CD14-positive monocyte (primary cell): ENCODE data around the gene RARRES2. TPM values are rescaled to one million over a fixed set of nuclear protein-coding genes. Genes with fewer than 3 reads are reported as not detected.

Experiments used
- polyA plus RNA-seq, 3 donors: library from polyadenylated mRNA; depleted of rRNA in 1 of 3; unstranded in 2 of 3; stranded (reverse) in 1 of 3; fragments of 300-500 nt in 2 of 3; fragments of >200 nt in 1 of 3; fragmentation: Illumina TruSeq in 2 of 3; gene quantifications; 1 replicate in 2 of 3; 2 replicates in 1 of 3; pipeline ENCODE4 v1.2.3, GENCODE V29; 2012 to 2021

The RARRES2 gene
- polyA plus RNA-seq, 3 donors: not detected

Other genes with a start within 250 kb of the RARRES2 start
- 1 to 10 TPM; 1.4 to 8.6 (median 5.7) TPM for gene LRRC61, start 18.3 kb downstream of the RARRES2 start, polyA plus RNA-seq
- gene ACTR3C, start 18.1 kb downstream of the RARRES2 start, polyA plus RNA-seq: 1 to 10 TPM in 2 of 3 donors, under 1 TPM in 1; 0.55 to 1.9 (median 1.7) TPM
- 10 to 100 TPM; 32.7 to 42.9 (median 39.0) TPM for gene REPIN1, start 27.2 kb upstream of the RARRES2 start, polyA plus RNA-seq
- gene ZNF775, start 37.7 kb upstream of the RARRES2 start, polyA plus RNA-seq: 1 to 10 TPM; 1.3 to 2.7 (median 1.4) TPM
- 10 to 100 TPM; 12.0 to 26.8 (median 22.5) TPM for gene GIMAP8, start 109.0 kb upstream of the RARRES2 start, polyA plus RNA-seq
- 100 to 1,000 TPM in 1 of 3 donors, 10 to 100 TPM in 2; 26.2 to 115 (median 54.5) TPM for gene GIMAP7, start 173.2 kb upstream of the RARRES2 start, polyA plus RNA-seq
- gene GIMAP4, start 225.8 kb upstream of the RARRES2 start, polyA plus RNA-seq: 100 to 1,000 TPM in 2 of 3 donors, 10 to 100 TPM in 1; 37.3 to 269 (median 167) TPM